IMR-90 (cell line): ENCODE data around the gene BRD8. TPM values are rescaled to one million over a fixed set of nuclear protein-coding genes. Genes with fewer than 3 reads are reported as not detected.

Source experiments
- ATAC-seq: fragments of 200-7000 bp; cut with Tn5 transposase; 2 replicates; pipeline ENCODE4 v1.9.1; 2020; ENCODE audit warnings: low read depth, mild to moderate bottlenecking, moderate library complexity
- BruUV-seq: library from RNA; stranded (reverse); fragments of 400-500 nt; replicated peaks from 2 replicates; lab custom pipeline; 2021; lab: Mats Ljungman, UMichigan
- CTCF ChIA-PET: fragments of 300-600 bp; formaldehyde crosslinking; extraction: SDS; loops from one replicate; lab custom pipeline; 2021; ENCODE audit warnings: antibody characterized with exemption; lab: Yijun Ruan, JAX
- POLR2A ChIA-PET: fragments of 300-600 bp; sonication (Branson Sonifier 250); formaldehyde crosslinking; loops from one replicate; lab custom pipeline; 2022; ENCODE audit warnings: antibody characterized with exemption; ENCODE audit not compliant: unreplicated experiment; lab: Charles Lee
- DNase-seq: peaks from one replicate; pipeline ENCODE4 v3.0.0; 2013
- H2AFZ ChIP-seq: replicated peaks from 2 replicates; pipeline ENCODE3; 2013; ENCODE audit warnings: low read length, mild to moderate bottlenecking; ENCODE audit not compliant: poor library complexity
- H2AK5ac ChIP-seq: 2 replicates; pipeline ENCODE4 v1.6.1; 2013; ENCODE audit warnings: low read depth, low read length, inconsistent platforms
- H2AK9ac ChIP-seq: replicated peaks from 2 replicates; pipeline ENCODE3; 2013; ENCODE audit warnings: mild to moderate bottlenecking, low read depth, low read length, moderate library complexity; ENCODE audit not compliant: poor library complexity
- H2BK120ac ChIP-seq: 2 replicates; pipeline ENCODE4 v1.6.1; 2013; ENCODE audit warnings: low read depth, low read length, inconsistent platforms
- H2BK15ac ChIP-seq: 3 replicates; pipeline ENCODE4 v1.6.1; 2013; ENCODE audit warnings: low read depth, low read length, inconsistent platforms
- H2BK20ac ChIP-seq: 2 replicates; pipeline ENCODE4 v1.6.1; 2013; ENCODE audit warnings: low read depth, mild to moderate bottlenecking, inconsistent platforms, low read length, moderate library complexity
- H2BK5ac ChIP-seq: 2 replicates; pipeline ENCODE4 v1.6.1; 2013; ENCODE audit warnings: mild to moderate bottlenecking, low read depth, low read length, inconsistent platforms; ENCODE audit not compliant: poor library complexity, severe bottlenecking
- H3K14ac ChIP-seq: replicated peaks from 2 replicates; pipeline ENCODE4 v1.6.1; 2013; ENCODE audit warnings: low read depth, low read length, inconsistent platforms
- H3K18ac ChIP-seq: 2 replicates; pipeline ENCODE4 v1.6.1; 2013; ENCODE audit warnings: low read depth, low read length, control low read depth
- H3K23ac ChIP-seq: 2 replicates; pipeline ENCODE4 v1.6.1; 2013; ENCODE audit warnings: low read depth, low read length, inconsistent platforms
- H3K27ac ChIP-seq: 2 replicates; pipeline ENCODE4 v1.5.1; 2013; ENCODE audit warnings: mild to moderate bottlenecking, control low read depth, low read length; ENCODE audit not compliant: insufficient read depth
- H3K27me3 ChIP-seq: 2 replicates; pipeline ENCODE4 v1.6.1; 2013; ENCODE audit warnings: low read length; ENCODE audit not compliant: control insufficient read depth, insufficient read depth
- H3K36me3 ChIP-seq: 2 replicates; pipeline ENCODE4 v1.6.1; 2013; ENCODE audit warnings: low read length, mixed read lengths; ENCODE audit not compliant: control insufficient read depth, insufficient read depth
- H3K4ac ChIP-seq: 2 replicates; pipeline ENCODE4 v1.6.1; 2013; ENCODE audit warnings: low read depth, low read length, inconsistent platforms
- H3K4me1 ChIP-seq: 2 replicates; pipeline ENCODE4 v1.6.1; 2013; ENCODE audit warnings: low read length, mixed read lengths; ENCODE audit not compliant: control insufficient read depth, insufficient read depth
- H3K4me2 ChIP-seq: 2 replicates; pipeline ENCODE4 v1.6.1; 2013; ENCODE audit warnings: low read depth, mild to moderate bottlenecking, control low read depth, low read length, moderate library complexity
- H3K4me3 ChIP-seq: 2 replicates; pipeline ENCODE4 v1.5.1; 2013; ENCODE audit warnings: low read depth, mild to moderate bottlenecking, control low read depth, low read length, moderate library complexity; ENCODE audit not compliant: insufficient read depth
- H3K56ac ChIP-seq: 2 replicates; pipeline ENCODE4 v1.6.1; 2013; ENCODE audit warnings: low read length, inconsistent platforms; ENCODE audit not compliant: insufficient read depth; ENCODE audit errors: extremely low read depth
- H3K79me1 ChIP-seq, 2 experiments: 2 replicates each; pipeline ENCODE4 v1.6.1; 2013; ENCODE audit warnings: low read length in 2 of 2, inconsistent platforms in 1 of 2, low read depth in 1 of 2
- H3K9ac ChIP-seq: 2 replicates; pipeline ENCODE4 v1.6.1; 2013; ENCODE audit warnings: low read depth, low read length, control low read depth
- H3K9me1 ChIP-seq: 2 replicates; pipeline ENCODE4 v1.6.1; 2013; ENCODE audit warnings: low read length, inconsistent platforms; ENCODE audit not compliant: insufficient read depth
- H3K9me3 ChIP-seq: 2 replicates; pipeline ENCODE4 v1.6.1; 2013; ENCODE audit warnings: low read length; ENCODE audit not compliant: control insufficient read depth, insufficient read depth
- H4K20me1 ChIP-seq: 2 replicates; pipeline ENCODE4 v1.6.1; 2013; ENCODE audit warnings: low read length, inconsistent platforms; ENCODE audit not compliant: insufficient read depth
- H4K5ac ChIP-seq: 2 replicates; pipeline ENCODE4 v1.6.1; 2013; ENCODE audit warnings: mild to moderate bottlenecking, low read depth, low read length, control low read depth
- H4K8ac ChIP-seq, 2 experiments: 2 replicates each; pipeline ENCODE4 v1.6.1; 2013; ENCODE audit warnings: low read depth in 2 of 2, low read length in 2 of 2, control low read depth in 1 of 2, inconsistent platforms in 1 of 2
- H4K91ac ChIP-seq: 2 replicates; pipeline ENCODE4 v1.6.1; 2013; ENCODE audit warnings: low read depth, low read length, inconsistent platforms; ENCODE audit not compliant: insufficient read depth
- BHLHE40 ChIP-seq: fragments of 150-350 bp; IDR thresholded peaks from 2 replicates; pipeline ENCODE4 v1.6.1; 2016; ENCODE audit warnings: mild to moderate bottlenecking, low read depth, low read length
- CEBPB ChIP-seq: IDR thresholded peaks from 2 replicates; pipeline ENCODE4 v1.6.1; 2012; ENCODE audit warnings: low read depth, low read length, improper control_type of control experiment
- CHD1 ChIP-seq: IDR thresholded peaks from 2 replicates; pipeline ENCODE4 v1.6.1; 2012; ENCODE audit warnings: low read depth, low read length, improper control_type of control experiment
- FOS ChIP-seq: fragments of 150-350 bp; IDR thresholded peaks from 2 replicates; pipeline ENCODE4 v1.6.1; 2016; ENCODE audit warnings: low read depth, low read length
- MAFK ChIP-seq: IDR thresholded peaks from 2 replicates; pipeline ENCODE4 v1.6.1; 2012; ENCODE audit warnings: low read depth, low read length, improper control_type of control experiment
- MAZ ChIP-seq: IDR thresholded peaks from 2 replicates; pipeline ENCODE4 v1.6.1; 2012; ENCODE audit warnings: low read depth, mild to moderate bottlenecking, low read length, improper control_type of control experiment, moderate library complexity, borderline replicate concordance
- NFE2L2 ChIP-seq: fragments of 150-350 bp; IDR thresholded peaks from 2 replicates; pipeline ENCODE4 v1.6.1; 2016; ENCODE audit warnings: low read depth, mild to moderate bottlenecking, low read length
- POLR2A ChIP-seq: IDR thresholded peaks from 2 replicates; pipeline ENCODE4 v1.6.1; 2012; ENCODE audit warnings: mild to moderate bottlenecking, low read depth, low read length
- RAD21 ChIP-seq: IDR thresholded peaks from 2 replicates; pipeline ENCODE4 v1.6.1; 2012; ENCODE audit warnings: low read length, improper control_type of control experiment
- RCOR1 ChIP-seq: IDR thresholded peaks from 2 replicates; pipeline ENCODE4 v1.6.1; 2012; ENCODE audit warnings: mild to moderate bottlenecking, low read length, improper control_type of control experiment; ENCODE audit not compliant: insufficient replicate concordance
- RFX5 ChIP-seq: IDR thresholded peaks from 2 replicates; pipeline ENCODE4 v1.8.0; 2012; ENCODE audit warnings: low read depth, mild to moderate bottlenecking, low read length, moderate library complexity
- SMC3 ChIP-seq: fragments of 150-350 bp; IDR thresholded peaks from 2 replicates; pipeline ENCODE4 v1.6.1; 2016; ENCODE audit warnings: low read depth, mild to moderate bottlenecking, antibody characterized with exemption, low read length, moderate library complexity
- dilution Hi-C: fragments of 300-500 bp; cut with HindIII; formaldehyde crosslinking; loops from one replicate; pipeline ENCODE4 v1.14.3; 2018; ENCODE audit warnings: low sequenced_read_pairs; ENCODE audit not compliant: unreplicated experiment
- in situ Hi-C: fragments of 300-500 bp; cut with MboI; formaldehyde crosslinking; loops from 3 replicates; pipeline ENCODE4 v1.14.3; 2019; ENCODE audit warnings: low sequenced_read_pairs, inconsistent platforms, mixed read lengths
- intact Hi-C: fragments of 100-400 bp; cut with micrococcal nuclease; formaldehyde crosslinking; loops from 2 replicates; pipeline ENCODE4 v1.10.0; 2022
- polyA plus RNA-seq, 3 experiments: library from polyadenylated mRNA; depleted of rRNA; stranded (reverse); fragments of >200 nt; gene quantifications; 2 replicates each; pipeline ENCODE4 v1.2.3, GENCODE V29; 2012; ENCODE audit warnings: low replicate concordance in 1 of 3
- total RNA-seq: library from RNA; depleted of rRNA; stranded (reverse); fragments of >200 nt; gene quantifications from 2 replicates; pipeline ENCODE4 v1.2.3, GENCODE V29; 2012
- TF ChIP-seq, protein P1 (sequence below): conservative IDR thresholded peaks from 2 replicates; pipeline ENCODE4 v1.5.1; 2012; ENCODE audit warnings: mild to moderate bottlenecking, low read depth, low read length, improper control_type of control experiment
- TF ChIP-seq, protein P2 (sequence below): fragments of 150-350 bp; IDR thresholded peaks from 2 replicates; pipeline ENCODE4 v1.6.1; 2016; ENCODE audit warnings: low read depth, mild to moderate bottlenecking, low read length, moderate library complexity, borderline replicate concordance
- TF ChIP-seq, protein P3 (sequence below): fragments of 150-350 bp; IDR thresholded peaks from 2 replicates; pipeline ENCODE4 v1.6.1; 2017; ENCODE audit warnings: mild to moderate bottlenecking, antibody characterized with exemption, low read length, low read depth

BRD8 gene
- total and polyA plus RNA-seq, 2 of the 4 experiments (the other 2 are of a cell fraction): 36.9 to 43.6 TPM

GRCh38 chr5:138115254-138115653, 63.2 kb downstream of the BRD8 start:
- Histone ChIP-seq H3K4me3 (no peak overlapping the region), H2BK15ac (no peak overlapping the region), H3K4ac (no peak overlapping the region), H3K4me2 (no peak overlapping the region), H2BK20ac (no peak overlapping the region), H4K91ac (no peak overlapping the region), H3K27ac (no peak overlapping the region), H2BK5ac (no peak overlapping the region), H3K79me1 (no peaks in the 10 kb centered on the region), H4K5ac (no peak overlapping the region), H4K8ac (no peak overlapping the region), H2BK120ac (no peak overlapping the region), H4K20me1 (no peaks in the 10 kb centered on the region), H2AFZ (no peak overlapping the region), H3K56ac (no peak overlapping the region), H3K14ac (no peak overlapping the region), H3K9ac (no peak overlapping the region), H3K18ac (no peak overlapping the region), H3K4me1 (no peaks in the 10 kb centered on the region), H3K9me3 (no peaks in the 10 kb centered on the region), H3K23ac (no peak overlapping the region), H3K9me1 (no peaks in the 10 kb centered on the region), H3K36me3 (no peaks in the 10 kb centered on the region), H2AK5ac (no peak overlapping the region), H2AK9ac (no peak overlapping the region), H3K27me3 (peaks cover 3% of the 10 kb centered on the region)
- in situ Hi-C loops (no loop called here), intact Hi-C loops (no loop called here), dilution Hi-C loops (no loop called here)
- ChIA-PET CTCF (no interaction called here), POLR2A (no interaction called here)
- TF ChIP-seq, protein P1, sequence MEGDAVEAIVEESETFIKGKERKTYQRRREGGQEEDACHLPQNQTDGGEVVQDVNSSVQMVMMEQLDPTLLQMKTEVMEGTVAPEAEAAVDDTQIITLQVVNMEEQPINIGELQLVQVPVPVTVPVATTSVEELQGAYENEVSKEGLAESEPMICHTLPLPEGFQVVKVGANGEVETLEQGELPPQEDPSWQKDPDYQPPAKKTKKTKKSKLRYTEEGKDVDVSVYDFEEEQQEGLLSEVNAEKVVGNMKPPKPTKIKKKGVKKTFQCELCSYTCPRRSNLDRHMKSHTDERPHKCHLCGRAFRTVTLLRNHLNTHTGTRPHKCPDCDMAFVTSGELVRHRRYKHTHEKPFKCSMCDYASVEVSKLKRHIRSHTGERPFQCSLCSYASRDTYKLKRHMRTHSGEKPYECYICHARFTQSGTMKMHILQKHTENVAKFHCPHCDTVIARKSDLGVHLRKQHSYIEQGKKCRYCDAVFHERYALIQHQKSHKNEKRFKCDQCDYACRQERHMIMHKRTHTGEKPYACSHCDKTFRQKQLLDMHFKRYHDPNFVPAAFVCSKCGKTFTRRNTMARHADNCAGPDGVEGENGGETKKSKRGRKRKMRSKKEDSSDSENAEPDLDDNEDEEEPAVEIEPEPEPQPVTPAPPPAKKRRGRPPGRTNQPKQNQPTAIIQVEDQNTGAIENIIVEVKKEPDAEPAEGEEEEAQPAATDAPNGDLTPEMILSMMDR: no peak
- TF ChIP-seq SMC3 (no peak), BHLHE40 (no peak), NFE2L2 (no peak), RAD21 (no peak), CEBPB (no peak), POLR2A (no peak), RFX5 (no peak), RCOR1 (no peak), CHD1 (no peak), MAFK (no peak), MAZ (no peak), FOS (no peak)
- TF ChIP-seq, protein P2, sequence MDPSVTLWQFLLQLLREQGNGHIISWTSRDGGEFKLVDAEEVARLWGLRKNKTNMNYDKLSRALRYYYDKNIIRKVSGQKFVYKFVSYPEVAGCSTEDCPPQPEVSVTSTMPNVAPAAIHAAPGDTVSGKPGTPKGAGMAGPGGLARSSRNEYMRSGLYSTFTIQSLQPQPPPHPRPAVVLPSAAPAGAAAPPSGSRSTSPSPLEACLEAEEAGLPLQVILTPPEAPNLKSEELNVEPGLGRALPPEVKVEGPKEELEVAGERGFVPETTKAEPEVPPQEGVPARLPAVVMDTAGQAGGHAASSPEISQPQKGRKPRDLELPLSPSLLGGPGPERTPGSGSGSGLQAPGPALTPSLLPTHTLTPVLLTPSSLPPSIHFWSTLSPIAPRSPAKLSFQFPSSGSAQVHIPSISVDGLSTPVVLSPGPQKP: no peak
- TF ChIP-seq, protein P3, sequence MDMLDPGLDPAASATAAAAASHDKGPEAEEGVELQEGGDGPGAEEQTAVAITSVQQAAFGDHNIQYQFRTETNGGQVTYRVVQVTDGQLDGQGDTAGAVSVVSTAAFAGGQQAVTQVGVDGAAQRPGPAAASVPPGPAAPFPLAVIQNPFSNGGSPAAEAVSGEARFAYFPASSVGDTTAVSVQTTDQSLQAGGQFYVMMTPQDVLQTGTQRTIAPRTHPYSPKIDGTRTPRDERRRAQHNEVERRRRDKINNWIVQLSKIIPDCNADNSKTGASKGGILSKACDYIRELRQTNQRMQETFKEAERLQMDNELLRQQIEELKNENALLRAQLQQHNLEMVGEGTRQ: no peak
- DNase-seq: no peak
- ATAC-seq: no peak
- BruUV-seq: no TSS peak
